Measurements from ENCODE around the gene CLHC1.

The CLHC1 gene

DNA sequence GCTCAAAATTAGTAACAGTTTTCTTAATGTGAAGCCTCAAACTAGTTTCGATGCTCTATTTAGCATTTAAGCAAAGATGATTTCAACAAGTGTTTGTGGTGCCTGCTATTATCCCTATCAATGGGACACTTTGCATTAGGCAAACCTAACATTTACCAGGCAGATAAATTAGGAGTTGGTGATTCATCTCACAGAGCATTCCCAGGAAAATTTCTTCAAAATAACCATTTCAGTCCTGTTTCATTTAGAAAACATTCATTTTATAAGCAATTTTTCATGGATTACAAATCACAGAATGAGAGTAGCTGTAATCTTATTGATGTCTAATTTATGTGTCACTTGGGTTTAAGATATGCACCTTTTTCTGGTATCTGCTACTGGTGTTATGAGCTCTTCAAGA lies 62.7 kb downstream of the CLHC1 start:
- no peak for DNase-seq (ENCODE audit: low spot score)

DNA sequence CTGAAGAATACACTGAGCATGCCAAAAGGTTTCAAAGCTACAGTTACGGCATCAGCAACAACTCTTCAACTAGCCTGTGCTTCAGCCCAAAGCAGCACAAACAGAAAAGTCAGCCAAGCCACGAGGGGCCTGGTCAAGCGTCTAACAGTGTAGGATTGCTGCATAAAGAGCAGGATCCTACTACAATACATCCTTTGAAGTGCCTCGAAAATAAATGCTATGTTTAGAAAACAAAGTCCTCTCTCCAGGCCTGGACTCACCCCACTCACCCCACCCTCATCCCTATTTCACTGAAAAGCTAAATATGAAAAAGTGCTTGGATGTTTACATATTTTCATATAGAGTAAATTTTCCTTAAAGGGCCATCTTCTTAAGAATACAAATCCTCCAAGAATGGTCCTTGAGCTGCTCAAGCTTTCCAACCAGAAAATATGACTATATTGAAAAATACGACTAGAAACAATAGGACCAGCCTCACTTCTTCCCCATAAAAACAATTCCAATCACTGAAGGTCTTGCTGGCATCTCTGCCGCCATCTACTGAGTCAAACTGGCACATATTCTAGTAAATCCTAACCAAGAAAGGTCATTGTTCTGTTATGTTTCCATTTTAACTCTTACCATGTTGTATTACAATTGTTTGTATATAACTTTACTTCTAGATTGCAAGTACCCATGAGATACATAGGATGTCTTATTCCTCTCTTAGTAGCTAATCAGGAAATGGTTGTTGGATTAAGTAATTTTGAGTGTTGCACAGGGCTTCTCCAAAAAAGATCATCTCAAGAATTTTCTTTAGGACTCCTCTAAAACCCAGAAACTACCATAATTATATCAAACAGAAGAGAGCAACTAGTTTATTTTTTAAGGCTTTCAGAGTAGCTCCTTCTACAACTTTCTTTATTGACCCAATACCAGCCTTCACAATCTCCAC lies 63.6 kb downstream of the CLHC1 start:
- DNase-seq (ENCODE audit: low spot score), result peak; percentile 56

GRCh38 chr2:55165626-55166025 lies 66.5 kb downstream of the CLHC1 start:
- DNase-seq (ENCODE audit: low spot score), result no peak

DNA sequence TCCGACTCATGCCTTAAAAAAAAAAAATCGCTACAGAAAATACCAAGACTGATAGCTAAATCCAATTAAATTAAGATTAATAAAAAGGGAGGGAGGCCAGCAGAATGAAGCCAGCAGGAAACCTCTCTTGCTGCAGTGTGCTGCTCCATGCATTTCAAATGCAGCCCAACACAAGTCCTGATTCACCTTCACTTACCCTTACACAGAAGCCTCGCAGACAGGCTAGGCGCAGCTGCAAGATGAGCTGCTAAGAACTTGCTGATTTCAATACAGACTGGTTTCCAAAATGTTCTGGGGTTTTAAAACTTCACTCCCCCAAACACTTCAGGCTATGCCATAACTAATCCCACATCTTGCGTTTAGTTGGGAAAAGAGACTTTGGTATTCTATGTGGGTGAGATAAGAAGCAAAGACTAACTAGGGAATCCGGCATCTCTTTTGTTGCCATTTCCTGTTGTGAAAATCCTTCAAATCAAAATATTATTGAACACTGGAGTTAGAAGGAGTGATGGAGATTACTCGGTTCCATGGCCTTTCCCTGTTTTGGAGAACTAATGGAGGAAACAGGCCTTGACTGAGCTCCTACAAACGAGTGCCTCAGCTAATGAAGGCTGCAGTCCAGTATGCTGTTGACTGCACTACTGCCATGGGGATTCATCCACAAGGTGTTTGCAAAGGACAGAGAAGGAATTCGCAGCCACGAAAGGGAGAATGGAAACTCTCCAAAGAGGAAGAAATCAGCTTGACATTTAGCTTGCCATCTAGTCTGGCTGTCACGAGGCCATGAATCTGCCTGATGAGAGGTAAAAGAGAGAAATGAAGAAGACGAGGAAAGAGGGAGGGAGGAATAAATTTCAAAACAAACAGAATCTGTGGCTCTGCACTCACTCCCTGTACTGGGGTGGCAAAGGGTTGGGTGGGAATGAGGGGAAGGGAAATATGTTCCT lies 67.3 kb downstream of the CLHC1 start:
- DNase-seq (ENCODE audit: low spot score), result no peak

GRCh38 chr2:55163941-55164390 lies 68.1 kb downstream of the CLHC1 start:
- no peak for DNase-seq (ENCODE audit: low spot score)

DNA sequence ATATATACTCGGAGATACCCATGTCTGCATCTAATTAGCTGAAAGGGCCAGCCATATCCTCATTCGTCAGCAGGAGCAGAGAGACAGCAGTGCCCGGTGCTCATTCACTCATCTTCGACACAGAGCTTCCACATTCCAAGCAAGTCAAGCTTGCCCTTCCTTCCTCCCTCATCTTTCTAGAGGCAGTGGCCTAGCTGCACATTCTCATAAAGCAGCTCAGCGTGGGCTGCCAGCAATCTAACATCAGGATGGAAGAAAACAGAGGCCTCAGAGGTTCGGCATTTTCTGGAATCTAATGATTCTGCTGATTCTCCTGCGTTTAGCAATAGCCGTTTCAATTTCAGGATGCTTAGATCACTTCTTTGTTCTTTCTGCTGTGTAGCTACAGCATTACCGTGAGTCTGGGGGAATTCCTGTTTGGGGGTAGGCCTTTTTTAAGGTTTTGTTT lies 68.8 kb downstream of the CLHC1 start:
- no peak for DNase-seq (ENCODE audit: low spot score)

DNA sequence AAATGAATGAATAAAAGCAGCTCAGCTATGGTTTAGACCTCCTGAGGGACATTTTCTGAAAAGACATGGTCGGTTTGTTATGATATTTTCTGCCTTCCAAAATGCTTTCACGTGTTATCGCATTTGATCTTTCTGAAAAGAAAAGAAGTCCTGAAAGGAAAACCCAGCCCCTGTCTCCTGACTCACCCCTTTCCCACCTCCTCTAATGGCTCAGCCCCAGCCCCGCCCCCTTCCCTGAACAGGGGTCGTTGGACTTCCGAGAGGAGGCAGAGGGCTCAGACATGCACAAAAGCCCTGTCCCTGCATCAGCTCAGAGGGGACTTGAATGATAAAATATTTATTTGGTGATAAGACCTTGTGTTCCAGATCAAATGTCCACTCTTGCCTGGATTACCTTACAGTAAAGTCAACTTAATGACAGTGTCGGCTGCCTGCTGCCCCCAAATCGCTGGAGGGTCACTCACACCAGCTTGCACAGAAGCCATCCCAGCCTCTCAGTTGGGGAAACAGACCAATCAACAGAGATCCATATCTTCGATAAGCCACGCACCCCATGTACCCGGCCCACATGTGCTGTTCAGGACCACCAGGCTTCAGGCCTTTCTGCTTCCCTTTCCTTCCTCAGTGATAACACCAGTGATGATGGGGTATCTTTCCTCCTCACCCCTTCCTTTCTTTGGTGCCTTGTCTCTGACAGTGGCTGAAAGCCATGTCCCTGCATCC lies 69.6 kb downstream of the CLHC1 start:
- DNase-seq (ENCODE audit: low spot score), result no peak

DNA sequence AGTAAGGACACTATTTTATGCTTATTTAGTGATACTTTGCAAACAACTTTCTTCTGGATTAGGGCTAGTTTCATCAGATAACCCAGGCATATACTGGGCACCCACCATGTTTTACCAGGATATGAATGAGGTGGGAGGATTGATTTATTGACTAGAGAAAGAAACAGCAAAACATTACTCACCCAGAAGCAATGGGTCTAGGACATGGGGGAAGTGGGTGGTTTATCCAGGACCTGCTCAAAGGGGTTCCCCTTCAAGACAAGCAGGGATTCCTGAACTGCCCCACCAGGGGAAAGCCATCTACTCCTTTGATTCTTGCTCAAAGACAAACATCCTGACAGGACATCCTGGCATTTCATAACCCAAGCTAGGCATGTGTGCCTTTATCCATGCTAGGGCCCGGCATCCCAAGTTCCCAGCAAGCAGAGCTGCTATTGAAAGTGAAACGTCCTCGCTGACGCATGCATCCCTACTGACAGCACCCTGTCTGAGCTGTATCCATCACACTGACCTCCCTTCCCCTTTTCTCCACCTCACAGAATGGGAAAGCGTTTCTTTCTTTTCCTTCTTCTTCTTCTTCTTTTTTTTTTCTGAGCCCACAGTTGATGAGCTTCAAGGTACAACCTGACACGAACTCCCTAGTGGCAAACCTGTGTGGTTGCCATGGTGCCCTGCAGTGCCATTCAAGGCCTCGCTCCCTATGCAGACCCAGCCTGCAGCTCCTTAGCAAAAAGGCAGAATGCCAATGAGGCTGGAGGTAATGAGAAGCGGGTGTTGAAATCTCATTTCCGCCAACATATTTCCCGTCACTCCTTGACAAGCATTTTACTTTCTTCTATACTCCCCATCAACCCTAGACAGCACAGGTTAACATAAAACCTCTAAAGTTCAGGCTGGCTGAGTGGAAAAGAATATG lies 70.5 kb downstream of the CLHC1 start:
- DNase-seq (ENCODE audit: low spot score), result no peak

DNA sequence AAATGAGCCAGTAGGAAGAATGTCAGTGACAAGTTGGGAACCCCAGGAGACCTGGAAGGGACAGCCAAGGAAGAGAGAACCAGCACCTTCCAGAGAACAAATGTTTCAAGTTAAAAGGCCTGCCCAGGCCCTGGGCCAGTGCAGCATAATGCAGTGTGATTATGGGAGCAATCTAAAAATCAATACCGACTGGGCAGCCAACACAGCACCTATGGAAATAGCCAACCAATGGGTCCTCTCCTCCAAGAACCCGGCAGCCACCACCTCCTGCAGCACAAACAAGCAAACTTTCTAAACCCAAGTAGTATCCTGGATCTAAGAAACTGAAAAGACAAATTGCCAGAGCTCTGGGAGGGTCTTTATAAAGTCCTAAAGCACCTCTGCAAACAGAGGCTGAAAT lies 71.7 kb downstream of the CLHC1 start:
- DNase-seq (ENCODE audit: low spot score), result no peak

GRCh38 chr2:55159752-55160151 lies 72.3 kb downstream of the CLHC1 start:
- no peak for DNase-seq (ENCODE audit: low spot score)

- no peak for DNase-seq (ENCODE audit: low spot score)
Measured at GRCh38 chr2:55159037-55159651, 72.9 kb downstream of the CLHC1 start.

DNA sequence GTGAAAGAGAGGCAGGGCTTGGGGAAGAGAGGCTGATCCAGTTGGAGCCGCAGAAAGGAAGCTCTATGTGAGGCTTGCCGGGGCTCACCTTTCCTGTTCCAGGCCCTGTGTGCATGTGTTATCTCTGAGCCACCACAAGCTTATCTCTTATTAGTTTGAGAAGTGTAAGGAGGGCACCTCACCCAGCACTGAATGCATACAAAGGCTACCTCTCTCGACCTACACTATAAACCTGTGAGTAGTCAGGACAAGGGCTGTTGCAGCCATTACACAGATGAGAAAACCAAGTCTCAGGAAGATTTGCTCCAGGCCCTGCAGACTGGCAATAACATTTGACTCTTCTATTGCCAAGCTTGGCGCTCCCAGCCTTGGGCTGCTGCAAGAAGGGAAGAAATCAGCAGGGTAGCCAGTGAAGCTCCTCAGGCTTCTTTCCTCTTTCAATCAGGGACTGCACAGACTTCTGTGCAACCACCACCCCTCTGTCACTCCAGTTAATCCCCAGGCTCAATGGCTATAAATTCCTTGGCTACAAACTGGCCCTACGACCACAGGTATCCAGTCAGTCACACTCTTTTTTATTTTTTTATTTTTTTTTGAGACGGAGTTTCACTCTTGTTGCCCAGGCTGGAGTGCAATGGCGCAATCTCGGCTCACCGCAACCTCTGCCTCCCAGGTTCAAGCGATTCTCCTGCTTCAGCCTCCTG lies 73.8 kb downstream of the CLHC1 start:
- DNase-seq (ENCODE audit: low spot score), result no peak

DNA sequence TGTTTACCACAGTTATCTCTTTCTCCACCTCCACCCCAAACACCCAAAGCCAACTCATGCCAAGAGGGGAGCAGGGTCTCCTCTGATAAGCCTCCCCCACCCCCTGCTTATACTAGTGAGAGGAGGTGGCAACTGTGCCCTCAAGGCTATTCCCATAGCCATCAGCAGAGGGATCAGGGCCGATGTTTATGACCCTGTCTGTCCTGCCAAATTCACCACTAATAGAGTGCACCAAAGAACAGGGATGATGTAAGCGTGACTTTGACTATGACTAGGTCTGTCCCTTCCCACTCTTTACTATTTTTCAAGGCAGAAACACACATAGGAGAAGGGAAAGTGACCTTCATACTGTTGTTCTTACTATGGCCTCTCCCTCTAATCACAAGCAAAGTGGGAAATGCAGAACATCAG lies 74.6 kb downstream of the CLHC1 start:
- DNase-seq (ENCODE audit: low spot score), result no peak

DNA sequence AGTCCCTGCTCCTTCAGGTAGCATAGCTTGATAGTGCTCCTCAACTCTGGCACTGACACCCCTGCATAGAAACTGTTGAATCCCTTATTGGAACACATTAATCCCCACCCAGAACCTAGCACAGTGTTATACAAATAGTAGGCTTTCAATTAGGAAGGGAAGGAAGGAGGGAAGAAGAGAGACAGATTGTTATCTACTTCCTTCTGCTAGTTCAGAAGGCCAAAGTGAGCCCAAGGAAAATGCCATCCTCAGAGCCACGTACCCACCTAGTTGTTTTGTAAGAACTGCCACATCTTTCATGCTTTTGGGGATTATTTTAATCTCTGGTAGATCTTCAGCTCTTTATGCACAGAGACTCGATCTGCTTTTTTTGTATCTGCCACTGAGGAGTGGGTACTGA lies 75.1 kb downstream of the CLHC1 start:
- no peak for DNase-seq (ENCODE audit: low spot score)

DNA sequence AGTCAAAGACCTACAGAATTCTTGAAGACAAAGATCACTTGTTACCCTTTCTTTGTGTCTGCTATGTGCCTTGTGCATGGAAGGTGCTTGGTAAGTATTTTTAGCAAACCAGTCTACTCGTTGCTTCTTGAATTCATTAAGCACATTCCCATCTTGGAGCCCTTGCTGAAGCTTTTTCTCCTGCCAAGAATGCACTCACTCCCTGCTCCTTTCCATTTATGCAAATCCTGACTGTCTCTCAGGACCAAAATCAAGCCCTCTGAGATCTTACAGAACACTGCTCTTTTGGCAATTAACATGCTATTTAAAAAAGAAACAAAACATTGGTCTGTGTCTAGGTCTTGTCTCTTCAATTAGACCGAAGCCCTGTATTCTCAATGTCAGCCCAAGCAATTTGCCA lies 75.8 kb downstream of the CLHC1 start:
- no peak for DNase-seq (ENCODE audit: low spot score)

- DNase-seq (ENCODE audit: low spot score), result no peak
Measured at GRCh38 chr2:55155764-55156281, 76.3 kb downstream of the CLHC1 start.

DNA sequence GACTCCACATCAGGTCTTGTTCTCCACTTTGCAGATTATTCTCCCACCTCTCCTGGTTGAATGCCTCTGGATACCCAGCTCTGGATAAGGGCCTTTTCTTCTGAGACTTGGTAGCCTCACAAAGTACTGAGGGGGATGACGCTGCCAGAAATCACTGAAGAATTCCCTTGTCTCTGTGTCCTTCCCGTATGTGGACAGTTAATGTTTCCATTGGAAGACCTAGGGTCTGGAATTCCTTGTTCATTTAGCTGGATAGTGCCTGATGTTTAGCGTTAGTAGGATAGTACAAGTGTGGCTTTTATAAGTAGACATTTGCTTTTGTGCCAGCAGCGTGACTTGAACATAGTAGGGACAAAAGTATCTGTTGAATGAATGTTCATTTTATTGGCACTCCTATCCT lies 76.9 kb downstream of the CLHC1 start:
- DNase-seq (ENCODE audit: low spot score), result no peak

DNA sequence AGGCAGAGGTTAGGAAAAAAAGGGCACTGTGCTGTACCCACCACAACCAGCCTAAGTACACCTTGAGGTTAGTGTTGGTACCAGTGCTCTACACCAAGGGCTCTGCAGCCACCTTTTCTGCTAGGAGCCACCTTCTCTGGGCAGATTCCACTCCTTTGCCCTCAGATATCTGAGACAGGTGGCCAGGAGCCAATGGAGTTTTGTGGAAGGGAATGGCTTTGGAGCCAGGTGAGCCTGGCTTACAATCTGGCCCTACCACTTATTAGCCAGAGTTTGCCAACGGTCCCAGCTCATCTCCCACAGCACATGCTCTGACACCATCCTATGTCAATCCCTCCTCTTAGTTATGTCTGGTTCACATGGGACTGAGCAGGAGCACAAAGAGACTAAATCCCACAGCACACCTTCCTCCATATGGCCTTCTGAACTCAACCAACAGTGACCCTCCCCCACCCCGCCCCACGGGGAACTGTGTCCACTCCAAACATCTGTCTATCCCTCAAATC lies 77.5 kb downstream of the CLHC1 start:
- DNase-seq (ENCODE audit: low spot score), result no peak

GRCh38 chr2:55153584-55154299 lies 78.4 kb downstream of the CLHC1 start:
- DNase-seq (ENCODE audit: low spot score), result no peak

Measured in CD4-positive, alpha-beta T cell treated with Interleukin-15 for 4 hours (primary cell).